A549 (cell line): ENCODE results near the gene CERS6. TPM values are rescaled to one million over a fixed set of nuclear protein-coding genes. Genes with fewer than 3 reads are reported as not detected.

Experiments used
- ATAC-seq, 2 experiments: fragments of 200-7000 bp in 1 of 2; fragments of >200 bp in 1 of 2; cut with Nextera tagmentation in 1 of 2; cut with Tn5 transposase in 1 of 2; 3 replicates each; pipeline versions ENCODE4 v1.8.0 to v1.9.1; 2018 to 2020; ENCODE audit warnings: mild to moderate bottlenecking in 1 of 2, moderate library complexity in 1 of 2
- CTCF ChIA-PET: fragments of 300-600 bp; sonication (Branson Sonifier 250); formaldehyde crosslinking; extraction: SDS; loops from one replicate; lab custom pipeline; 2021; ENCODE audit warnings: antibody characterized with exemption, inconsistent platforms; lab: Yijun Ruan, JAX
- POLR2A ChIA-PET: fragments of 350-600 bp; formaldehyde crosslinking; extraction: SDS; loops from one replicate; lab custom pipeline; 2021; ENCODE audit warnings: antibody characterized with exemption, inconsistent platforms; lab: Yijun Ruan, JAX
- DNase-seq, 2 experiments: peaks; one replicate each; pipeline versions ENCODE4 v3.0.0 to v3.0.0-alpha.2; 2011 to 2016; ENCODE audit warnings: low read depth in 1 of 2, low spot score in 1 of 2
- FAIRE-seq: peaks from 2 replicates; lab custom pipeline; 2011; peaks lifted over from hg19 to GRCh38; lab: Jason Lieb, UNC
- H3K27ac ChIP-seq, 2 experiments: fragments of >200 bp; sonication (Bioruptor Twin); formaldehyde crosslinking; 3 replicates each; pipeline ENCODE4 v1.5.1; 2016 to 2017
- H3K4me1 ChIP-seq: fragments of >200 bp; sonication (Bioruptor Twin); formaldehyde crosslinking; 3 replicates; pipeline ENCODE4 v1.6.1; 2016
- H3K4me2 ChIP-seq: fragments of >200 bp; sonication (Bioruptor Twin); formaldehyde crosslinking; 3 replicates; pipeline ENCODE4 v1.6.1; 2016
- H3K4me3 ChIP-seq: fragments of >200 bp; sonication (Bioruptor Twin); formaldehyde crosslinking; 3 replicates; pipeline ENCODE4 v1.5.1; 2016
- H3K9me3 ChIP-seq: fragments of >200 bp; sonication (Bioruptor Twin); formaldehyde crosslinking; 3 replicates; pipeline ENCODE4 v1.6.1; 2016
- BCL3 ChIP-seq: fragments of >200 bp; sonication (Bioruptor Twin); formaldehyde crosslinking; IDR thresholded peaks from 3 replicates; pipeline ENCODE4 v1.6.1; 2016
- CHD2 ChIP-seq: fragments of 150-350 bp; IDR thresholded peaks from 2 replicates; pipeline ENCODE4 v1.6.1; 2014; ENCODE audit warnings: low read length; ENCODE audit not compliant: partially characterized antibody
- CHD4 ChIP-seq: fragments of 200-600 bp; sonication (generic); IDR thresholded peaks from 2 replicates; pipeline ENCODE4 v1.6.1; 2016; ENCODE audit warnings: antibody characterized with exemption, mild to moderate bottlenecking, borderline replicate concordance
- CTCF ChIP-seq: fragments of >200 bp; sonication (Bioruptor Twin); formaldehyde crosslinking; IDR thresholded peaks from 3 replicates; pipeline ENCODE4 v1.5.1; 2016
- EHF ChIP-seq: fragments of 250-450 bp; sonication (Bioruptor Pico); IDR thresholded peaks from 2 replicates; pipeline ENCODE4 v1.5.0; 2020; ENCODE audit warnings: mild to moderate bottlenecking
- EHMT2 ChIP-seq: fragments of 200-600 bp; sonication (generic); IDR thresholded peaks from 2 replicates; pipeline ENCODE4 v1.6.1; 2016; ENCODE audit warnings: antibody characterized with exemption, low read depth, mild to moderate bottlenecking, moderate library complexity
- ELK1 ChIP-seq: fragments of 150-350 bp; IDR thresholded peaks from 2 replicates; pipeline ENCODE4 v1.6.1; 2014; ENCODE audit warnings: low read depth, mild to moderate bottlenecking, low read length
- EP300 ChIP-seq, 2 experiments: fragments of >200 bp; sonication (Bioruptor Twin); formaldehyde crosslinking; IDR thresholded peaks; 2 replicates in 1 of 2; 3 replicates in 1 of 2; pipeline ENCODE4 v1.6.1; 2016 to 2017
- ESRRA ChIP-seq: fragments of 150-350 bp; IDR thresholded peaks from 2 replicates; pipeline ENCODE4 v1.6.1; 2014; ENCODE audit warnings: mild to moderate bottlenecking, low read length, borderline replicate concordance
- FOSB ChIP-seq: fragments of 250-450 bp; sonication (Bioruptor Pico); IDR thresholded peaks from 2 replicates; pipeline ENCODE4 v1.5.0; 2020; ENCODE audit warnings: mild to moderate bottlenecking, moderate library complexity
- FOSL2 ChIP-seq, 2 experiments: fragments of 450-650 bp in 1 of 2; fragments of >200 bp in 1 of 2; sonication (Bioruptor Twin) in 1 of 2; formaldehyde crosslinking; IDR thresholded peaks; 2 replicates each; pipeline versions ENCODE4 v1.5.0 to v1.6.1; 2016 to 2020; ENCODE audit warnings: mild to moderate bottlenecking in 1 of 2, moderate library complexity in 1 of 2
- GATA3 ChIP-seq: IDR thresholded peaks from 2 replicates; pipeline ENCODE4 v1.6.1; 2012; ENCODE audit warnings: borderline replicate concordance
- HMGXB4 ChIP-seq: fragments of 250-450 bp; sonication (Bioruptor Pico); IDR thresholded peaks from 2 replicates; pipeline ENCODE4 v1.5.0; 2021; ENCODE audit warnings: mild to moderate bottlenecking, moderate library complexity, borderline replicate concordance
- HOXB5 ChIP-seq: fragments of 250-450 bp; sonication (Bioruptor Pico); IDR thresholded peaks from 2 replicates; pipeline ENCODE4 v1.5.0; 2020; ENCODE audit warnings: mild to moderate bottlenecking, moderate library complexity
- JUNB ChIP-seq: fragments of >200 bp; sonication (Bioruptor Twin); formaldehyde crosslinking; IDR thresholded peaks from 2 replicates; pipeline ENCODE4 v1.6.1; 2016
- KDM5A ChIP-seq: fragments of 200-600 bp; sonication (generic); IDR thresholded peaks from 2 replicates; pipeline ENCODE4 v1.6.1; 2016; ENCODE audit warnings: antibody characterized with exemption, mild to moderate bottlenecking
- MAFK ChIP-seq: fragments of 450-650 bp; IDR thresholded peaks from 2 replicates; pipeline ENCODE4 v1.6.1; 2014; ENCODE audit not compliant: partially characterized antibody
- MYC ChIP-seq: IDR thresholded peaks from 2 replicates; pipeline ENCODE4 v1.6.1; 2012; ENCODE audit warnings: mild to moderate bottlenecking, inconsistent platforms, low read length, improper control_type of control experiment, borderline replicate concordance
- NFE2L2 ChIP-seq: fragments of 150-350 bp; conservative IDR thresholded peaks from 2 replicates; pipeline ENCODE4 v1.6.1; 2014; ENCODE audit warnings: low read length
- NR3C1 ChIP-seq: fragments of >200 bp; sonication (Bioruptor Twin); formaldehyde crosslinking; IDR thresholded peaks from 3 replicates; pipeline ENCODE4 v1.6.1; 2017
- PHF8 ChIP-seq: fragments of 200-600 bp; sonication (generic); IDR thresholded peaks from 2 replicates; pipeline ENCODE4 v1.6.1; 2016; ENCODE audit warnings: low read depth, mild to moderate bottlenecking, antibody characterized with exemption, moderate library complexity, borderline replicate concordance
- RARB ChIP-seq: fragments of 250-450 bp; sonication (Bioruptor Pico); IDR thresholded peaks from 2 replicates; pipeline ENCODE4 v1.8.0; 2021; ENCODE audit warnings: mild to moderate bottlenecking, moderate library complexity
- RCOR1 ChIP-seq: fragments of 150-350 bp; IDR thresholded peaks from 2 replicates; pipeline ENCODE4 v1.6.1; 2014; ENCODE audit warnings: antibody characterized with exemption, low read length, low read depth
- RFX5 ChIP-seq: fragments of 450-650 bp; IDR thresholded peaks from 2 replicates; pipeline ENCODE4 v1.7.1; 2014; ENCODE audit warnings: antibody characterized with exemption, mild to moderate bottlenecking, moderate library complexity
- RNF2 ChIP-seq: fragments of 200-600 bp; sonication (generic); IDR thresholded peaks from 2 replicates; pipeline ENCODE4 v1.6.1; 2016; ENCODE audit warnings: low read depth, mild to moderate bottlenecking, antibody characterized with exemption, moderate library complexity, borderline replicate concordance
- SMC3 ChIP-seq: fragments of >200 bp; sonication (Bioruptor Twin); formaldehyde crosslinking; IDR thresholded peaks from 3 replicates; pipeline ENCODE4 v1.6.1; 2018; ENCODE audit warnings: inconsistent platforms
- ZC3H11A ChIP-seq: fragments of 450-650 bp; IDR thresholded peaks from 2 replicates; pipeline ENCODE4 v1.6.1; 2014; ENCODE audit warnings: antibody characterized with exemption, mild to moderate bottlenecking
- ZFP36 ChIP-seq: fragments of 450-650 bp; IDR thresholded peaks from 2 replicates; pipeline ENCODE4 v1.6.1; 2014; ENCODE audit warnings: borderline replicate concordance; ENCODE audit not compliant: partially characterized antibody
- ZSCAN20 ChIP-seq: fragments of 250-450 bp; sonication (Bioruptor Pico); IDR thresholded peaks from 2 replicates; pipeline ENCODE4 v1.8.0; 2022; ENCODE audit warnings: mild to moderate bottlenecking, moderate library complexity
- WGBS: methylation state at CpG from one replicate; pipeline ENCODE4 v1.1.6; 2017; ENCODE audit errors: missing lambda C conversion rate; 5-methylcytosine and 5-hydroxymethylcytosine counted together
- polyA plus RNA-seq, 4 experiments: library from polyadenylated mRNA; depleted of rRNA in 3 of 4; stranded (reverse); fragments of >200 nt; fragmentation: RNase III in 1 of 4; extraction: RNeasy Plus Mini Kit Qiagen cat#74134 plus additional on column Dnase treatment in 1 of 4; gene quantifications; 2 replicates in 3 of 4; 3 replicates in 1 of 4; pipeline ENCODE4 v1.2.3, GENCODE V29; 2011 to 2017

Gene CERS6
- polyA plus RNA-seq, 2 of the 4 experiments (the other 2 are of a cell fraction) = 12.0 to 16.9 TPM

- TF ChIP-seq JUNB = no peak
- TF ChIP-seq RNF2 = no peak
- TF ChIP-seq ZFP36 = no peak
- TF ChIP-seq HOXB5 (CRISPR knock-in tag) = no peak
- no peak for TF ChIP-seq GATA3
- TF ChIP-seq EHMT2 = no peak
- TF ChIP-seq MYC = no peak
- no peak for TF ChIP-seq CHD2
- TF ChIP-seq MAFK = no peak
- no peak for TF ChIP-seq KDM5A
- no peak for TF ChIP-seq CHD4
- TF ChIP-seq ESRRA = no peak
- TF ChIP-seq ZC3H11A = no peak
- TF ChIP-seq, all 56 proteins: peak for 0
- no peaks in the 10 kb centered on the region for H3K4me1 ChIP-seq
- peaks cover 5% of the 10 kb centered on the region; the same call in 1 of the 3 replicates for H3K9me3 ChIP-seq
- DNase-seq (no peak), FAIRE-seq (no peak), ATAC-seq (no peak)
- ChIA-PET POLR2A (no interaction called here), CTCF (interaction anchor here (0.6 kb wide), 1 partner anchor 261 kb away, joined by 3 read pairs; no protein-coding TSS in a partner anchor)
- no peak overlapping the region for H3K4me3 ChIP-seq
- no peak overlapping the region for H3K27ac ChIP-seq
- 42% methylated on average over 5 of the region's 5 CpGs for WGBS
- H3K4me2 ChIP-seq = no peak overlapping the region
Observed at GRCh38 chr2:168450732-168451131, 5.3 kb upstream of the CERS6 start.

GRCh38 chr2:168452781-168453180 is 3.3 kb upstream of the CERS6 start:
- ATAC-seq = no peak
- H3K9me3 ChIP-seq = peaks cover 3% of the 10 kb centered on the region; the same call in 1 of the 3 replicates
- no peak overlapping the region for H3K4me3 ChIP-seq
- CTCF ChIA-PET = no interaction called here
- TF ChIP-seq MAFK (no peak), PHF8 (no peak), BCL3 (no peak), SMC3 (no peak), FOSL2 (IDR thresholded peaks at IDR 0.05) (no peak), FOSL2 (CRISPR knock-in tag; IDR thresholded peaks at IDR 0.05) (no peak), FOSB (CRISPR knock-in tag) (no peak), GATA3 (no peak), EP300 (IDR thresholded peaks at IDR 0.05) (no peak), RFX5 (no peak), ZSCAN20 (CRISPR knock-in tag) (no peak), CHD4 (no peak), JUNB (no peak), KDM5A (no peak), MYC (no peak), EHF (CRISPR knock-in tag) (no peak), NFE2L2 (no peak), RARB (no peak)
- TF ChIP-seq, all 56 proteins: peak for 0
- DNase-seq (no peak), FAIRE-seq (no peak)
- peaks cover 6% of the 10 kb centered on the region for H3K4me1 ChIP-seq
- WGBS = 92% methylated on average over 3 of the region's 3 CpGs
- H3K4me2 ChIP-seq = no peak overlapping the region
- no peak overlapping the region for H3K27ac ChIP-seq
- POLR2A ChIA-PET = no interaction called here

- FAIRE-seq (no peak), DNase-seq (no peak), ATAC-seq (no peak)
- peaks cover 10% of the 10 kb centered on the region for H3K4me1 ChIP-seq
- ChIA-PET CTCF (no interaction called here), POLR2A (no interaction called here)
- H3K9me3 ChIP-seq = peaks cover 3% of the 10 kb centered on the region; the same call in 1 of the 3 replicates
- H3K4me2 ChIP-seq = no peak overlapping the region
- H3K27ac ChIP-seq = no peak overlapping the region
- WGBS = 76% methylated on average over 3 of the region's 3 CpGs
- H3K4me3 ChIP-seq = no peak overlapping the region
- TF ChIP-seq FOSL2 (IDR thresholded peaks at IDR 0.05) (no peak), FOSL2 (CRISPR knock-in tag; IDR thresholded peaks at IDR 0.05) (no peak), CHD2 (no peak), CTCF (no peak), CHD4 (no peak), ZC3H11A (no peak), RCOR1 (no peak), ZFP36 (no peak), NR3C1 (no peak), ELK1 (no peak), FOSB (CRISPR knock-in tag) (no peak), RARB (no peak), HMGXB4 (CRISPR knock-in tag) (no peak)
Observed at GRCh38 chr2:168453404-168453803, 2.7 kb upstream of the CERS6 start.
